CD4-positive, alpha-beta T cell treated with Interleukin-17A for 1 hour (primary cell): ENCODE data around the gene MAFF.

Experiments used
- DNase-seq: peaks from one replicate; pipeline ENCODE4 v3.0.0-alpha.2; 2020

Gene MAFF

DNA sequence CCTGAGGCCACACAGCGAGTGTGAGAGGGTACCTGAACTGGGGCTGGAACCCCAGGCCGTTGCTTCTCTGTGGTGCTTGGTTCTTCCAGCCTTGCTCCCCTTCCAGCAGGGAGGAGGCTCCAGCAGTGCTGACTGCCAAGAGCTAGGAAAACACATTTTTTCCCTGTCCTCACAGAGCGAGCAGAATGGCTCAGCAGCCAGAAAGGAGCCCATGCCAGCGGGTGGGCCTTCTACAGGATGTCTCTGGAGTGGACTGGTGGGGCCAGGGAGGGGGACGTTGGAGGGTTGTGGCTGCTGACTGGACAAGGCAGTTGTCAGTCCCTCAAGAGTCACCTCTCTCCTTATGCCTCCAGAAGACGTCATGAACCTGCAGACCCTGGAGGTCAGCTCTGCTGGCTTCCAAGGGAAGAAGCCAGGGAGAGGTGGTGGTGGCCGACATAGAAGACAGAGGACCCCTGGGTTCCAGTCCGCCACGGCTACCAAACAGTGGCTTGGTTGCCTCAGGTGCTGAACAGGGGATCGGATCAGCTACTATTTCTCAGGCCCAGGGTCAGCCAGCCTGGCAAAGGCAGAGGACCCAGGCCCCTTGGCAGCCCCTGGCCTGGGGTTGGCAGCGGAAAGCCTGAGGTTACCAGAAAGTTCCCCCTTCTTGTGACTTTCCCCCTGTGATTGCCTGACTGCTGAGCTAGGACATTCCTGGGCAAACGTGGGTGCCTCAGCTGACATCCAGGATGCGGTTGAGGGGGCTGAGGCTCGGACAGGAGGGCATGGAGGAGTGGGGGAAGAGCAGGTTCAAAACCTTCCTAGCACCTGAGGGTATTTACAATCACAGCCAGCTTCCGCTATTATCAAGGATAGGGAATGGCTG is 3.7 kb downstream of the MAFF start:
- no peak for DNase-seq

DNA sequence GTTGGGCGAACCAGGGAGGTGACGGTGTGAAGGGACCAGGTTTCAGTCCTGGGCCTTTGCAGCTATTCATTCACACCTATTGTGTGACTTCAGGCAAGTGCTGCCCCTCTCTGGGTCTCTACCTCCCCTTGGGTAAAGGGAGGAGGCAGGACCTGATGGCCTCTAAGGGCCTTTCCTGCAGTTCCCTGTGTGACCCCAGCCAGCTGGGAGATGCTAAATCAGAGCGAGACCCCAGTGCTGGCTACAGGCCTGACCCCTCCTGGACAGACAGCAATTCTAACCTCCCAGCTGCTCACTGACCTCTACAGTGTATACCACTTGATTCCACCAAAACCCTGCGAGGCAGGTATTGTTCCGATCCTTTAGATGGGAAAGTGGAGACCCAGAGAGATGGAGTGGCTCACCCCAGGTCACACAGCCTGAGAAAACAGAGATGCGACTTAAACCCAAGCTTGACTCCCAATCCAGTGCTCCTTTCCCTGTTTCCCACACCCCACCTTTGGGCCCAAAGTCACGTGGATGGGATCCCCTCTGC is 6.2 kb downstream of the MAFF start:
- no peak for DNase-seq

DNA sequence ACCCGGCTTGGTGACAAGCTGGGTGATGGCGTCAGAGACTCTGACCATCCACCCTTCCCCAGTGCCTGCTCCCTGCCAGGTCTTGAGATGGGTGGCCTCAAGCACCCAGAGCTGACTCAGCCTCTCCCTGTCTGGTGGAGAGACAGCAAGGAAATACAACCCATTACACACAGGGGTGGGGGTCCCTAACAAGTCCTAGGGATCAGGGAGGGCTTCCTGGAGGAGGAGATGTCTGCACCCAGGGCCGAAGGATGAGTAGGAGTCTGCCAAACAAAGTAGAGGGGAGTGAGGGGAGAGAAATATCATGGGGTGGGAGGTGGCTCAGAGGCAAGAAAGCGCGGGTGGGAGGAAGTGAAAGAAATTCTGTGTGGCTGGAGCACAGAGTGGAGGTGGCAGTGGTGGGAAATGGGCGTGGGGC is 6.8 kb downstream of the MAFF start:
- no peak for DNase-seq

DNA sequence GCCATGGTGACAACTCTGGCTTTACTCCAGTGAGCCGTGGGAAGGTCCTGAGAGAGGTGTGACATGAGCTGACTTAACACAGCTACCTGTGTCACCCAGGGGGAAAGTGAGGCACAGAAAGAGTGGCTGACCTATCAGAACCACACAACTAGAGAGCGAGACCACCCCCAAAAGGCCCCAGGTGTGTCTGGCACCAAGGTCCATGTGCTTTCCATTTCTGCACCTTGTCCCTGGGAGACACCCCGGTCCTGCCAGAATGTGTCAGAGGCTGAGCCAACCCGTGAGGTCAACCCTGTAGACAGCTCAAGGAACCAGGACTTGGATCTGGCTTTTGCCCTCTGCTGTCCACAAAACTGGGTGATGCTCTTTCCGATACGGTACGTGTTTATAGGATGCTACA is 9.8 kb downstream of the MAFF start:
- no peak for DNase-seq

DNA sequence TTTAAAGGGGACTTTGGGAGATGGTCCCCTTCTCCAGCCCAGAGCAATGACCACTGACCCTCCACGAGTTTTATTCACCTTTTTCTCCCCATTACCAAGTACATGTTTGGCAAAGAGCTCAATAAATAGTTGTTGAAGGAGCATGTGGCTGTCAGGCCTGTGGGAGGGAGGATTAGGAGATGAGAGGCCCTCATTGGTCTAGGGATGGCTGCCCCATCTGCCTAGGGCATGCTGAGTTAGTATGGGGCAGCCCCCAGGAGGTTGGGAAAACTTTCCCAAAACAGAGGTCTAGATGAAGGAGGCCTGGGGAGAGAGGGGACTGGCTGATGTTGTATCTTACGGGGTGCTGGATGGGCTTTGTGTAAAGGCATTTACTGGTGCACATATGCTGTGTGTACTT is 10.6 kb downstream of the MAFF start:
- no peak for DNase-seq

DNA sequence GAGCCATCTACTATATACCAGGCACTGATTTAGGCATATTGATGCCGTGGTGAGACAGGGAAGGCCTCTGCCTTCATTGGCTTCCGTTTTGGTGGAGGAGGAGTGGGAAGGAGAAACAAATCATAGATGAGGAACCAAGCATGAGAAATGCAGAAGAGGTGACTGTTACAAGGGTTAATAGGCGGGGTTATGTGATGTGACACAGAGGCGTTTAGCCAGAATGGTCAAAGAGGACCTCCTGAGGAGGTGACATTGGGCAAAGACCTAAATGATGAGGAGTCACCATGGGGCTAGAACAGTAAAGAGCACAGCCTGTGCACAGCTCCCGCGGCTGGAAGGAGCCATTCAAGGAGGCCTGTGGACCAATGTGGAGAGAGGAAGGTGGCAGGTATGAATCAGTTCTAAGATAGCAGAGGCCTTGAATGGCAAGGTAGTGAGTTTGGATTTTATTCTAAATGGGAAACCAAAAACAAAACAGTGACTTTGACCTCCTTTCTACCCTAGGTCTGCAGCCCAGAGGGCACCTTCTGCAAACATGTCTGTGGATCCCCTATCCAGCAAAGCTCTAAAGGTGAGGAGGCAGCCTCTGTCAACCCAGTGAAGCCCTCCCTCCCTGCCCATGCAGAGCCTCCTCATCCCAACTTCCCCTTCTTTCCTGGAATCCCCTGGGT is 11.7 kb downstream of the MAFF start:
- DNase-seq: no peak

DNA sequence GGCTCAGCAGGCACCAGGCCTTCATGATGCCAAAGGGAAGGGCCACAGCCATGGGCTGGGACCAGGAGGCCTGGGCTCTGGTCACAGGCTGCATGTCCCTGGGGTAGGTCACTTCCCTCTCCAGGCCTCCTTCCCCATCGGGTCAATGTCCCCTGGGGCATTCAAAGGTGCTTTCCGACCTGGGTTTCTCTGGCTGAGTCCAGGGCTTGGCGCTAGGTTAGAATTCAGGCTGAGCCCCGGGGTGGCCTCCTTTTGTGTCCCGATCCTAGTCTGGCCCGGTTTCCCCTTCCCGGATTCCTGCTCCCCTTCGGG is 12.2 kb downstream of the MAFF start:
- no peak for DNase-seq

DNA sequence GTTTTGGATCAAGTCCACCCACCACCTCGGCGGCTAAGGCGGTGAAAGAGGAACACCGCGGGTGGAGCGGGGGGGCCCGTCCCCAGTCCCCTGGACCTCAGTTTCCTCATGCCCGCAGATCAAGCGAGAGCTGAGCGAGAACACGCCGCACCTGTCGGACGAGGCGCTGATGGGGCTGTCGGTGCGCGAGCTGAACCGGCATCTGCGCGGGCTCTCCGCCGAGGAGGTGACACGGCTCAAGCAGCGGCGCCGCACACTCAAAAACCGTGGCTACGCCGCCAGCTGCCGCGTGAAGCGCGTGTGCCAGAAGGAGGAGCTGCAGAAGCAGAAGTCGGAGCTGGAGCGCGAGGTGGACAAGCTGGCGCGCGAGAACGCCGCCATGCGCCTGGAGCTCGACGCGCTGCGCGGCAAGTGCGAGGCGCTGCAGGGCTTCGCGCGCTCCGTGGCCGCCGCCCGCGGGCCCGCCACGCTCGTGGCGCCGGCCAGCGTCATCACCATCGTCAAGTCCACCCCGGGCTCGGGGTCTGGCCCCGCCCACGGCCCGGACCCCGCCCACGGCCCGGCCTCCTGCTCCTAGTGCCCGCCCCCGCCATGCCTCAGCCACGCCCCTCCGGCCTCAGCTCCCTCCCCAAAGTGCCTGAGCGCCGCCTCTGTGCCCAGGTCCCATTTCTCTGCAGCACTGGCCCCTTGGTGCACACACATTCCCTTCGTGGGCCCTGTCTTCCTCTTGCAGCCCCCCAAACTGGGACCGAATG is 12.7 kb downstream of the MAFF start:
- peak; percentile 89 for DNase-seq

DNA sequence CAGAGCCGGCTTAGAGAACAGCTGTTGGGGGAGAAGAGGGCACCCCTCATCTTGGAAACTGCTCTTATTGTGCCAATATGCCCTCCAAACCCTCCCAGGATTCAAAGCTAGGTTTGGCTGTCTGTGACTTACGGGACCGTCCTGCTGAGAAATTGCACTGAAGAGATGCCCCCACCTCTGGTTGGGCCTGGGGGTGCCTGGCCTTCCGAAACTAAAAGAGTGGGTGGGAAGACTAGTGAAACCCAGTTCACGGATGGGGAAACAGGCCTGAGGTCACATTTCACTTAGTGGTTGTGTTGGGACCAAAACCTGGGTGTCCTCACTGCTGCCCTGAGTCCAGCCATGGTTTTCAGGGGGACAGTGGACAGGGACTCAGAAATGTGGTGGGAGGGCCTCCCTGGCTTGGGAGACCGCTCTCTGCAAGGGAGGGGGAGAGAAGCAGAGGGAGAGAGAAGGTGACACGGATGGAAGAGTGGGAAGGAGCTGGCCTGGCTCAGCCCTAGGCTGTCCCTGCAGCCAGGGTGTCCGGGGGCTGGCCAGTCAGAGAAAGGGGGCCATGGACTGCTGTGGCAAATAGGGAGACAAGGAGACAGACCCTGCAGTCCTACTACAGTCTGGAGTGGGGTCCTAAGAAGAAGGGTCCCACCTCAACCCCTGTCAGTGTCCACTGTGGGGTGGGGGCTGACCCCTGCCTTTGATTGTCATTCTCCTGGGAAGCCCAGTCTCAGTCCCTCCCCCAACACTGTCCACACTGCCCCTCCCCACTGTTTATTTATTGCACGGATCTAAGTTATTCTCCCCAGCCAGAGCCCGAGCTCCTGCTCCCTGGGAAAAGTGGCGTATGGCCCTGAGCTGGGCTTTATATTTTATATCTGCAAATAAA is 13.6 kb downstream of the MAFF start:
- no peak for DNase-seq

DNA sequence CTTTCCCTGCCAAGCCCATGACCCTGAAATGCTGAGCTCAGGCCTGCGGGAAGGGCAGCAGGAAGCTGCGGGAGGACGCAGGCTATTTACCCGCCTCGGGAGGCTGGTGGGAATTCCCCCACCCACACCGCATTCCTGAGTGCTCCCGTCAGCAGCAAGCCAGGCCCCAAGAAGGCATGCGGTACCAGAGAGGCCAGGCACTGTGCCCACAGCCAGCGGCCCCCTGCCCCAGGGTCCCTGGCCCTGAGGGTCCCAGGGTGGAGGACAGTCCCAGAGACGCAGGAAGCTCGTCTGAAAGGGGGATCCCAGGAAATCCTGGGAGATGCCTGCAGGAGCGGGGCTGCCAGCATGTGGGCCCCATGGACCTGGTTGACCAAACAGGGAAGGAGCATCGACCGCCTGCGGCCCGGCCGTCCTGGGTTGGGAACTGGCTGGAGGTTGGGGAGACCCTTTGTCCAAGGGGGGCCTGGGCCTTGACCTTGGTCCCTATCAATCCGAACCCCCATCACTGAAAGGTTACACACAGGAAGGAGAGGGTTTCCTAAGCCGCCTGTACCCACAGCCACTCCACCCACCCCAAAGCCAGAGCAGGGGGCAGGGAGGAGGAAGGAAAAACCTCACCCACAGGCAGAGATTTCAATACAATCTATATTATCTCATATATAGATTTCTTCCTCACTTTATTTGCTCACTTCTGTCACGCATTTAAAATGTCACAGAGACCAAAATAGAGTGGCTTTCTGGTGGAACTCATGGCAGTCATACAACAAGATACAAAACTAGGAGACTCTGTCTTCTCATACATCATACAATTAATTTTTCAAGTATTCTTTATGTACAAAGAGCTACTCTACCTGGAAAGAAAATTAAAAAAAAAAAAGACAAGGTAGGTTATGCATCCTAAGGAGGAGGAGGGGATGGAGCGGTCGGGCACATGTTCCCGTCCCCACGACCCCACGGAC is 17.1 kb downstream of the MAFF start:
- DNase-seq: peak; percentile 74

DNA sequence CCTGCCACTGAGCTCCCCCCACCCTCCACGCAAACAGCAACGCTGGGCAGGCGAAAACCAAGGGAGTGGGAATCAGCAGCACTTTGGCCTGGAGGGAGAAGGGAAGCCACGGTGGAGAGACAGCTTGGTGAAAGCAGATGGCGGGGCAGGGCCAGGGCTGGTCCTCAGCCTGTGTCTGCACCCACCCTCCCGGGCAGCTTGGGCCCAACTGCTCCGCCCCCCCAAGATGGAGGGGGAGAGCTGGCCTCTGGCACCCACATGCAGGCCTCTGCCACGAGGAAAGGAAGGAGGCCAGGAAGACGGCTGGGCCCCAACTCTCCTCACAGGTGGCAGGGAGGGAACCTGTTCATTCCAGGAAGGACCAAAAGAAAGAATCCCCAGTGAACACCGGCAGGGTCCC is 17.8 kb downstream of the MAFF start:
- DNase-seq: no peak

DNA sequence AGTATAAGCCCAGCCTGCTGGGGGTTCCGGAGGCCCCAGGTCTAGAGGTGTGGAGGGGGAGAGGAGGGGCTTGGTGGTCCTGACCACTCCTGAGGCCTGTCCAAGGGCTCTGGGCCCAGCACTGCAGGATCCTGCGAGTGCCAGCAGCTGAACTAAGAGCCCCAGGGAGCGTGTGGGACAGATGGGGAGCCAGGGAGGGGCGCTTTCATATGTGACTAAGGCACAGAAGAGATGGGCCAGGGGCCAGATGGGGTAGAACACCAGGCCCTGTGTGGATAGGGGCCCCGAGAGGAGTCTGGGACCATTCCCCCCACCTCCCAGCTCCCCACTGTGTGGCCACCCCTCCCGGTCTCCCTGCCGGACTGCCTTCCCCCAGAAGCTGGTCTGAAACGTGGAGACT is 18.4 kb downstream of the MAFF start:
- no peak for DNase-seq

DNA sequence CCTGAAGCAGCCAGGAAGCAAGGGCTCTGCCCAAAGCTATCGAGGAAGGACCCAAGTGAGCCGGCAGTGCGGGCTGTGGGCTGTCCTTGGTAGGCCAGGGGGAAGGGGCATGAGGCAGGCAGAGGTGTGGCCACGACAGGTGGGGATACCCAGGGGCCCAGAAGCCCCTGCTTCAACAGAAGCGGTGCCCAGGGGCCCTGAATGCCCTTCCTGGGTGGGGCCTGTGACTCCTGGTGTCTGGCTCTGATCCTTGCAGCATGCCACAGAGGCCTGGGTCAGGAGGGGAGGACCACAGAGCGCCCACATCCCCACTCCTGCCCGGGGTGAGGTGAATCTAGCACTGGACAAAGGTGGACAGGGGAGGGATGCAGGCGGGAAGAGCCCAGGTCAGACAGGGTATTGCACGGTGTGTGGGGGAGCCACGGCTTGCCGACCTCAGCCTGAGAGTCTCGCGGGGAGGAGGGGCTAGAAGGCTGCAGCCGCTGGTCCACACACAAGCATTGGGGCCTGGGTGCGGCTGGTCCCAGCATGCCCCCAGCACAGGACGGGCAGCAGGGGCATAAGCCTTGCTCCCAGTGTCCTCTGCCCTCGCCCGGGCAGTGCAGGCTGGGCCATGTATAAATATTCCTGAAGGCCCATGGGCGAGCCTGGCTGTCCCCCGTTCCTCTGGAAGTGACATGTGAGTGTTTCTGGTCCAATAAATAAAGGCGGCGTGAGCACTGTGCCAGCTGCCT is 19.0 kb downstream of the MAFF start:
- no peak for DNase-seq

DNA sequence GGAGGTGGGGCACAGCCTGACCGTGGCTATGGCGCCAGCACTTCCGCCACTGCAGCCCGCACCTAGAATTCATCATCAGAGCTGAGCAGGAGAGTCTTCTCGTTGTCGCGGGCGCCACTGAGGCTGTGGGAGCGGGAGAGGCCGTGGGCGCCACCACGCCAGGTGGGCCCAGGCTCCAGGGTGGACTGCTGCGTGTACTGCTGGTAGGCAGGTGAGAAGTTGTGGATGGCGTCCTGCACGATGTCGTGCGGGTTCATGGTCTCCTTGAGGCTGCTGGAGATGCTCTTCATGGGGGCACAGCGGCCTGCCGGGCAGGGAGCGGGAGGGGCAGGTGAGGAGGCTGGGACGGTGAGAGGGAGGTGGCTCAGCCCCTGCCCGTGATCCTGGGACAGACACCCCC is 19.6 kb downstream of the MAFF start:
- no peak for DNase-seq

DNA sequence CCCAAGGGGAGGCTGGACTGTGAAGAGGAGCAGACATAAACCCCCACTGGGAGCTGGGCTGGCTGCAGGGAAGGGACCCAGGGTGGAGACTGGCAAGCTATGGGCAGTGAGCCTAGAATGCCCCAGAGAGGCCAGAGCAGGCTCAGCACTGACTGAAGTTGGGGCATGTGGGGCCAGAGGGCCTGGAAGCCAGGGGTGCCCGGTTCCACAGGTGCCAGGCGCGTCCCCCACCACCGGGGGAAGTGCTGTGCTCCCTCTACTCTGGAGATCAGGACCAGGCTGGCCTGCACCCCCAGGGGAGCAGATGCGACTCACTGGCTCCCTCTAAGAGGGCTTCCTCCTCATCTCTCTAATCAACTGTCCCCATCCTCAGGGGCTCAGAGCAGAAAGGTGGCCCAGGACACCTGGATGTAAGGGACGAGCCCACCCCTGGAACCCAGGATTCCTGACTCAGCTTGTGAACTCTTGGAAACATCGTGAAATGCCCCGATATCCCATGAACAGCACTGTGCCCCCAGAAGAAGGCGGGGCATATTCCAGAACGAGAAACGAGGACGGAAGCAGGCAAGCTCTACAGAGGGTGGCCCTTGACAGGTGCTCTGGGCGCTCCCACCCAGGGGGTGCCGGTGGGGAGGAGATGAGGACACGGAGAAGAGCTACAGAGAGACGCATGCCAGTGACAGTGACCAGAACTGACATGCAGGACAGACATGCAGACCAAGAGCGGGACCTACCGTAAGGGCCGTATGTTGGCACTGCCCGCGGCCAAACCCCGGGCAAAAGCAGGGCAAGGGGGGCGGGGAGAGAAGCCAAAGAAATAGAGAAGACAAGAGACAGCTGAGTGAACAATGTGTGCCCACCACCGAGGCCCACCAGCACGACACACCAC is 20.4 kb downstream of the MAFF start:
- DNase-seq: no peak

DNA sequence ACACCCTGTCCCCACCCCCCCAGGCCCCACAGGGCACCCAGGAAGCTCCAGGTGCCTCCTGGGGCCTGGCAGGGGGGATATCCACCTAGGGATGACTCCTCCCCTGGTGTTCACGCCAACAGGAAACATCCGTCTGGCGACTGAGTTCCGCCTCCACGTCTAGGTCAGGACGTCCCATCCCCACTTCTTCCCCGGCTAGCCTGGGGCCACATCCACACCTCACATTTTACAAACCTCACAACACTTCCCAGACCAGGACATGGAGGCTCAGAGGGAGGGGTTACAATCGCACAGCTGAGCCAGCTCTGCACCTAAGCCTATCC is 21.0 kb downstream of the MAFF start:
- DNase-seq: no peak

DNA sequence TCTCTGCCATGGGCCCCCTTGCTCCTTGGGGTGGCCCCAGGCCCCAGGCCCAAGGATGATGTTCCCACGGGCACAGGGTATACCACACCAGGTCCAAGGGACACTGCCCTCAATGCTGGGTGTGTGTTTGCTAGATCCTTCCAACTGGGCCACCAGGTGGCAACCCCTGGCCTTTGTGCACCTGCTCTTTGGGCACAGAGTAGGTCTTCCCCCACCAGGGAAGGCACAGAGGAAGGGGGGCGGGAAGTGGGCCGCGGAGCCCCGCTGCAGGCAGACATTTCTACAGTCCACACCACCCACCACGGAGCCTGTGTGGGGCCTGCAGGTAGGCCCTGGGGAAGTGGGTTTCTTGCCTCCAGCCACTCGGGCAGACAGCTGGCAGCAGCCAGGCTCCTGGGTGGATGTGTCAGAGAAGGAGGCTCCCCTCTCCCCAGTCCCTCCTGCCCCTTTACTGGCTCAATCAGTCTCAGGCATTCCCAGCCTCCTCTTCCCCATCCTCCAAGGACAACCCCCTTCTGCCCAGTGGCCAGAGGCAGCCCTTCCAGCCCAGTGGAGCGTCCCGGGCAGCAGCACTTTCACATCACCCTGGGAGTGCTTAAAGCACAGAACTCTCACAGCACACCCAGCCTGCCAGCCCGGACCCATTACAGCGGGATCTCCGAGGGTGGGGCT is 21.6 kb downstream of the MAFF start:
- no peak for DNase-seq

DNA sequence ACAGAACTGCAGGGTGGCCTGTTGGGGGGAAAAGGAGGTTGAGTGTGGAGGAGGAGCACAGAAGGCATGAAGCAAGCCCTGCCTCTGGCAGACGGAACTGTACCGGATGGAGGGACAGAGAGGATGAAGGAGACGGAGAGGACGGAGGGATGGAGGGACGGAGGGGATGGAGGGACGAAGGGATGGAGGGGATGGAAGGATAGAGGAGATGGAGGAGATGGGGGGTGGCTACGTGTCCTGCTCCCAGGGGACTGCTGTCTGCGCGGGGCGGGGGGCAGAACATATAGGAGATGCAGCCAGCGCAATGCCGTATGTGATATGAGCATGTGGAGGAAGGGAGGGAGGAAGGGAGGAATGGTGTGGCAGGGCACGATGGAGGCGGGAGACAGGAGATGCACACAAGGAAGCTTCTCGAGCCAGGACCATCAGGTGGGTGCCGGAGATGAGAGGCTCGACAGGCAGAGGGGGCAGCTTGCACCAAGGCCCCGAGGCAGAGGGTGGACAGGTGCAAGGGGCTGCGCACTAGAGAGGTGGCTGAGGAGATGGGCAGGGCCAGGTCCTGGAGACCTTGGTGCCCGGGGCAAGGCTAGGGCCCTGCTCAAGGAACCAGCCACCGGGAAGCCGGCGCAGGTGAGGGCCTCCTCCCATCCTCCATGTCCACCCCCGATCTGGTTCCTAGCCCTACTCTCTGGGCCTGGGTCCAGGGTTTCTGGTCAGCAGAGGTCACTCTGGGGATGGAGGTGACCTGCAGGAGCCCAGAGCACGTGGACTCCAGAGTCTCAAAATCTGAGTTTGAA is 25.3 kb downstream of the MAFF start:
- no peak for DNase-seq
